HepG2 (cell line): ENCODE results near the gene EPN2.

Experiments used
- CBX2 ChIP-seq, 2 experiments: fragments of 200-600 bp in 1 of 2; sonication (generic); formaldehyde crosslinking in 1 of 2; IDR thresholded peaks; 2 replicates each; pipeline versions ENCODE4 v1.7.0 to v1.8.1; 2018 to 2022; ENCODE audit warnings: low read depth in 2 of 2, low read length in 1 of 2, mild to moderate bottlenecking in 1 of 2, missing genetic modification reagents in 1 of 2
- CREM ChIP-seq, 2 experiments: sonication (generic) in 1 of 2; formaldehyde crosslinking in 1 of 2; IDR thresholded peaks; 2 replicates each; pipeline versions ENCODE4 v1.4.0 to v1.6.1; 2016 to 2020; ENCODE audit warnings: antibody characterized with exemption in 1 of 2, mild to moderate bottlenecking in 1 of 2, missing genetic modification reagents in 1 of 2
- EZH2 ChIP-seq: conservative IDR thresholded peaks from 2 replicates; pipeline ENCODE4 v1.6.1; 2012; ENCODE audit warnings: mild to moderate bottlenecking, low read depth, low read length, moderate library complexity
- FOSL1 ChIP-seq: sonication (generic); formaldehyde crosslinking; IDR thresholded peaks from 2 replicates; pipeline ENCODE4 v1.9.0; 2021; ENCODE audit warnings: missing genetic modification reagents, borderline replicate concordance
- HNRNPL ChIP-seq: fragments of 200-400 bp; formaldehyde crosslinking; IDR thresholded peaks from 2 replicates; pipeline ENCODE4 v1.6.1; 2017; ENCODE audit warnings: mild to moderate bottlenecking, low read depth, low read length
- PRMT3 ChIP-seq: sonication (generic); formaldehyde crosslinking; IDR thresholded peaks from 2 replicates; pipeline ENCODE4 v1.8.1; 2022; ENCODE audit warnings: low read depth, mild to moderate bottlenecking, moderate library complexity, missing genetic modification reagents, borderline replicate concordance
- TF ChIP-seq, protein P1 (sequence below): sonication (generic); formaldehyde crosslinking; IDR thresholded peaks from 2 replicates; pipeline ENCODE4 v1.4.0; 2020; ENCODE audit warnings: missing genetic modification reagents
- TF ChIP-seq, protein P2 (sequence below): IDR thresholded peaks from 2 replicates; pipeline ENCODE4 v1.6.1; 2016; ENCODE audit warnings: mild to moderate bottlenecking

DNA sequence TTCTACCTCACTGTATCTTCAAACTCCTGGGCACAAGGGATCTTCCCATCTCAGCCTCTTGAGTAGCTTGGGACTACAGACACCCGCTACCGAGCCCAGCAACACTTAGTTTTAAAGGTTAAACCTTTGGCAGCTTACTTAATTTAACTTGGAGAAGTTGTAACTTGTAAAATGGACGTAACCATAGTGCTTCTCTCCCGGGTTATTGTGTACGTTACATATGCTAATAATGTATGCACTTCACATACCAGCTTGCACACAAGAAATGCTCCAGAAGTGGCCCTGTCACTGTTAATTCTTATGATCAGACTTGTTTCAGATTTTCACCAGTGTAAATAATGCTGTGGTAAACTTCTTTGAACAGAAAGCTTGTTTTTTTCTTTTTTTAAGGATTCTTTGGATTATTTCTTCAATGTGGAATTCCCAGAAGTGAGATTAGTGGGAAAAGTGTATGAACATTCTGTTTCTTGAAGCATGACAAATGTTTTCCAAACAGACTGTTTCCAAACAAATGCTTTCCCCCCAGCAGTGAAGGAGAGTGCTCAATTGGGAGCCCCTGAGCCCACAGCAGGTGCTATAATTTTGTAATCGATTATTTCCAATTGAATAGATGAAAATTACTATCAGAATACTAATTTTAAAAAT is 61.5 kb downstream of the EPN2 start:
- no peak for TF ChIP-seq CREM (IDR thresholded peaks at IDR 0.05)
- TF ChIP-seq CREM (CRISPR knock-in tag; IDR thresholded peaks at IDR 0.05) = no peak
- TF ChIP-seq PRMT3 (CRISPR knock-in tag) = no peak
- TF ChIP-seq, protein P1, sequence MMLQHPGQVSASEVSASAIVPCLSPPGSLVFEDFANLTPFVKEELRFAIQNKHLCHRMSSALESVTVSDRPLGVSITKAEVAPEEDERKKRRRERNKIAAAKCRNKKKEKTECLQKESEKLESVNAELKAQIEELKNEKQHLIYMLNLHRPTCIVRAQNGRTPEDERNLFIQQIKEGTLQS (CRISPR knock-in tag) = no peak
- no peak for TF ChIP-seq FOSL1 (CRISPR knock-in tag)
- no peak for TF ChIP-seq CBX2 (IDR thresholded peaks at IDR 0.05; ENCODE audit: low read depth, low read length)
- no peak for TF ChIP-seq CBX2 (CRISPR knock-in tag; IDR thresholded peaks at IDR 0.05; ENCODE audit: low read depth)
- TF ChIP-seq, protein P2, sequence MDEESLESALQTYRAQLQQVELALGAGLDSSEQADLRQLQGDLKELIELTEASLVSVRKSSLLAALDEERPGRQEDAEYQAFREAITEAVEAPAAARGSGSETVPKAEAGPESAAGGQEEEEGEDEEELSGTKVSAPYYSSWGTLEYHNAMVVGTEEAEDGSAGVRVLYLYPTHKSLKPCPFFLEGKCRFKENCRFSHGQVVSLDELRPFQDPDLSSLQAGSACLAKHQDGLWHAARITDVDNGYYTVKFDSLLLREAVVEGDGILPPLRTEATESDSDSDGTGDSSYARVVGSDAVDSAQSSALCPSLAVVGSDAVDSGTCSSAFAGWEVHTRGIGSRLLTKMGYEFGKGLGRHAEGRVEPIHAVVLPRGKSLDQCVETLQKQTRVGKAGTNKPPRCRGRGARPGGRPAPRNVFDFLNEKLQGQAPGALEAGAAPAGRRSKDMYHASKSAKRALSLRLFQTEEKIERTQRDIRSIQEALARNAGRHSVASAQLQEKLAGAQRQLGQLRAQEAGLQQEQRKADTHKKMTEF (CRISPR knock-in tag) = no peak
- TF ChIP-seq HNRNPL = no peak
- TF ChIP-seq EZH2 = no peak
